ENCODE measurements around the gene PLP2.

The PLP2 gene

DNA sequence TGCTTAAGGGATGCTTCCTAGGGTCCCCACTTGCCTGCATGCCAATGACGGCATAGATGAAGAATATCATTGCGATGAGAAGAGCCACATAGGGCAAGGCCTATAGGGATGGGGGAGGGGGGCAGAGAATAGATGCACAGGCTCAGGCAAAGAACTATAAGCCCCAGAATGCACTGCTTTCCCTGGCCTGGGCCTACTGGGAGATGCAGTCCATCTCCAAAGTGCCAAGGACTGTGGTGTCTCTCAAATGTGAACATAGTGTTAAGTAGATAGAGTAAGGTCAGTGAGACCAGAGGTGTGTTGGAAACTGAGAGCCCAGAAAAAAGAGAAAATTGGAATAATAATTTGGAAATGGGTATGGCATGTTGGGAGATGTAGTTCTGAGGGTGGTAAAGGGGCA is 40.5 kb downstream of the PLP2 start:
- FAIRE-seq = no peak

DNA sequence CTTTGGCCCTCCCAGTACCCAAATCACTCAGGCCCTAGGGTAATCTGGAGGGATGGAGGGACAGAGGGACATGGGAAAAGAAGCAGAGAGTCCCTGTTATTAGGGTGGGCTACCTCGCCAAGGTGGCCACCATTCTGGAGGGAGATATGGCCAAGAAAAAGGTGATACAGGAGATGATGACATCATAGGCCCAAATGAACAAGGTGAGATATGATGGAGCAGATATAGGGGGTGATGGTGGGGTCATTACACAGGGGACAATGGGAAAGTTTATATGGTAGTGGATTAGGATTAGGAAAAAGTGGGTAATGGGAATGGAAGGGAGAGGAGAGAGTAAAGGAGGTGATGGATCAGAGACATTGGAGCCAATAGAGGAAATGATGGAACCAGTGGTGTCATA is 41.2 kb downstream of the PLP2 start:
- no peak for FAIRE-seq

DNA sequence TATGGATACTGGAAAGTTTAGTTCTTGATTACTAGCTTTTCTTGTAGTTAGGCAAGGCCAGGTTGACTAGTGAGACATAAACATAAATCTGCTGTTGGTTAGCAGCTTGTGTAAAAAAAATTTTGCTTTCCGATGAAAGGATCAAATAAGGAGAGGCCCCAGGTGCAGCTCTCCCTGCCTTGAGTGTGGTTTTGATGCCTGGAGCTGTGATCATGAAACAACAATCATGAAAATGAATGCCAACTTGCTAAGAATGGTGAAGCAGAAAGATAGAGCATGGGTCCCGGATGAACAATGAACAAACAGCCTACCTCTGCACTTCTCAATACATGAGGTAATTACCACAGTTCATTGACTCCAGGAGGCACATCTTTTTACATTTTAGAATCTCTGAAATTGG is 42.7 kb downstream of the PLP2 start:
- FAIRE-seq = no peak

DNA sequence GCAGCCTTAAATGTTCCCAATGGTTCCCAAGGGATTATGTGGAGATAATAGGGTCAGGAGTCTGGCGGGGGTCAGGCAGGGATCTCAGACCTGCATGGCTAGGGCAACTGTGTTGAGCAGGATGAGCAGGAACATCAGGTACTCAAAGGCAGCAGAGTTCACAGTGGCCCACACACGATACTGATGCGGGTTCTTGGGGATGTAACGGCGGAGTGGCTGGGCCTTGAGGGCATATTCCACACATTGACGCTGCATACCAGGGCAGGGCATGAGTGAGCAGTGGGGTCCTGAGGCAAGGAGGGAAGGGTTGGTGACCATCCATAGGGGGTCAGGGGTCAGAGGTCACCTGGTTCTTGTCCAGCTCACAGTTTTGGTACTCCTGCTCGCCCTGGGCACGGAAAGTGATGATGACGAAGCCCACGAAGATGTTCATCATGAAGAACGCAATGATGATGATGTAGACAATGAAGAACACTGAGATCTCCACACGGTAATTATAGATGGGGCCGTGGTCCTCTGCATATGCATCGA is 43.4 kb downstream of the PLP2 start:
- no peak for FAIRE-seq

DNA sequence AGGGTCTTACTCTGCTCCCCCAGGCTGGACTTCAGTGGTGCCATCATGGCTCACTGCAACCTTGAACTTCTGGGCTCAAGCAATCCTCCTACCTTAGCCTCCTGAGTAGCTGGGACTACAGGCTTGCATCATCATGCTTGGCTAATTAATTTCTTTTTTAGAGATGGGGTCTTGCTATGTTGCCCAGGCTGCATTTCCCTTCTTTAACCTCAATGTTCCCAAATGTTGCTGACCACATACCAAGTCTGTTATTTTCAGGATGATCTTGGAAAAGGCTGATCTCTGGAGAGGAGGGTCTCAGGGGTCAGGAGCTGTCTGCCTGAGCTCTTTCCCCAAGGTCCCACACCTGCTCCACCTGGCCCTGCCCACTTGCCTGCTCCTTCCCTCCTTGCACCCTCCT is 48.4 kb downstream of the PLP2 start:
- no peak for FAIRE-seq

DNA sequence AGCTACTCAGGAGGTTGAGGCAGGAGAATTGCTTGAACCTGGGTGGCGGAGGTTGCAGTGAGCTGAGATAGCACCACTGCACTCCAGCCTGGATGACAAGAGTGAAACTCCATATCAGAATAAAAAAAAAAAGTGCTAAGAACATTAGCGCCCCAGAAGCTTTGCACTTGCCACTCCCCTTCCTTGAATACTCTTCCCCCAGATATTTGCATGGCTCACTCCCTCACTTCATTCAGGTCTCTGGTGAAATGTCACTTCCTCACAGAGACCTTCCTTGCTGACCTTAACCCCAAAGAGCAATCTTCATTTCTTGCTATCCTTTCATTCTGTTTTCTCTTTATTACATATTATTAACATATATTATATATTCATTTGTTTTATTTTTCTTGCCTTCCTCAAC is 50.2 kb downstream of the PLP2 start:
- FAIRE-seq = no peak
